ENCODE data around the gene CDH22. TPM values are rescaled to one million over a fixed set of nuclear protein-coding genes. Genes with fewer than 3 reads are reported as not detected.

Gene CDH22
- total and polyA plus RNA-seq, 2 donors (not counting 1 experiment from before 2014, with no cell fraction given) = not detected

DNA sequence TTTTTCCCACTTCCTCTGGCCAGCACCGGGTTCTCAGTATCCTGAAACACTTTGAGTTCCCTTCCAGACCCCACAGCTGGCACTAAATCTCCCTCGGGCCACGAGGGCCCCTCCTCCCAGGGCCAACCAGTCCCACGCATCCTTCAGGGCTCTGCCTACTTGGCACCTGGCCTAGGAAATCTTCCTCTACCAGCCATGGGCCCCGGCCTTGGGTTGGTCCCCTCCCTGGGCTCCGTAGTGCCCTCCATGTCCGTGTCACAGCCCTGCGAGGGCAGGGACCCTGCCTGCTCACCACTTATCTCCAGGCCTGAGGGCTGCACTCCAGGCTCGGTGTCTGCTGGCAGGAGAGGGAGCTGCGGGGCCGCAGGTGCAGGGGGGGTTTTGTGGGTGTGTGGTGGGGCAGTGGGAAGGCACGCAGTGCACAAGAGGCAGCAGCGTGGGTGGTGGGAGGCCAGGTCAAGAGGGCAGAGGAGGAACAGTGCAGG, 48.8 kb upstream of the CDH22 start:
- intact Hi-C loops (cut with micrococcal nuclease) = no loop called here
- Mint-ChIP-seq H3K27ac (peak overlapping the region; percentile 79), H3K4me3 (no peak overlapping the region), H3K27me3 (no peaks in the 10 kb centered on the region), H3K9me3 (ENCODE audit: insufficient read depth) (no peaks in the 10 kb centered on the region), H3K4me1 (peaks cover 52% of the 10 kb centered on the region)
- ATAC-seq (ENCODE audit: low read depth) = no peak
- H3K4me2 ChIP-seq (replicated peaks; ENCODE audit: low read depth, low read length, poor library complexity, severe bottlenecking) = peak overlapping the region; percentile 24
- H3K27me3 ChIP-seq (replicated peaks in 1 of 4; ENCODE audit: control extremely low read depth in 1 of 4, control insufficient read depth in 3 of 4, insufficient read depth in 4 of 4, low read length in 3 of 4) = no peaks in the 10 kb centered on the region
- no peaks in the 10 kb centered on the region for H3K9me3 ChIP-seq (ENCODE audit: control extremely low read depth in 1 of 3, control insufficient read depth in 2 of 3, insufficient read depth in 1 of 3, low read length in 2 of 3)
- 35% methylated on average over 8 of the region's 13 CpGs for WGBS (ENCODE audit: insufficient coverage)
- no peak overlapping the region for H3K4me3 ChIP-seq (ENCODE audit: control extremely low read depth in 1 of 5, extremely low read depth in 1 of 5, insufficient read depth in 1 of 5, low read depth in 2 of 5, low read length in 4 of 5)
- H2AFZ ChIP-seq (ENCODE audit: insufficient read depth, low read depth, low read length, poor library complexity, severe bottlenecking) = no peak overlapping the region
- peaks cover 0 to 22% of the 10 kb centered on the region in 2 experiments for H3K36me3 ChIP-seq (replicated peaks in 1 of 2; ENCODE audit: control extremely low read depth in 1 of 2, control insufficient read depth in 1 of 2, extremely low read depth in 1 of 2, insufficient read depth in 2 of 2, low read length in 1 of 2)
- H3K4me1 ChIP-seq (ENCODE audit: control insufficient read depth in 2 of 2, insufficient read depth in 2 of 2, low read length in 2 of 2) = peaks cover 19 to 48% of the 10 kb centered on the region in 2 donors
- DNase-seq = no peak
- H3K79me2 ChIP-seq (ENCODE audit: control insufficient read depth, insufficient read depth, low read length) = peaks cover 22% of the 10 kb centered on the region
- peak overlapping the region in 1 of 2 donors; percentile 63 for H3K27ac ChIP-seq (ENCODE audit: low read length in 2 of 2)
- ChIA-PET POLR2A (interaction anchor here (1.1 kb wide), 1 partner anchor 49 kb away, joined by 3 read pairs; the partner anchor contains the start of gene ELMO2), CTCF (interaction anchor here (1.0 kb wide), 1 partner anchor 8 kb away, joined by 3 read pairs; no protein-coding TSS in a partner anchor)
- TF ChIP-seq, protein P1, sequence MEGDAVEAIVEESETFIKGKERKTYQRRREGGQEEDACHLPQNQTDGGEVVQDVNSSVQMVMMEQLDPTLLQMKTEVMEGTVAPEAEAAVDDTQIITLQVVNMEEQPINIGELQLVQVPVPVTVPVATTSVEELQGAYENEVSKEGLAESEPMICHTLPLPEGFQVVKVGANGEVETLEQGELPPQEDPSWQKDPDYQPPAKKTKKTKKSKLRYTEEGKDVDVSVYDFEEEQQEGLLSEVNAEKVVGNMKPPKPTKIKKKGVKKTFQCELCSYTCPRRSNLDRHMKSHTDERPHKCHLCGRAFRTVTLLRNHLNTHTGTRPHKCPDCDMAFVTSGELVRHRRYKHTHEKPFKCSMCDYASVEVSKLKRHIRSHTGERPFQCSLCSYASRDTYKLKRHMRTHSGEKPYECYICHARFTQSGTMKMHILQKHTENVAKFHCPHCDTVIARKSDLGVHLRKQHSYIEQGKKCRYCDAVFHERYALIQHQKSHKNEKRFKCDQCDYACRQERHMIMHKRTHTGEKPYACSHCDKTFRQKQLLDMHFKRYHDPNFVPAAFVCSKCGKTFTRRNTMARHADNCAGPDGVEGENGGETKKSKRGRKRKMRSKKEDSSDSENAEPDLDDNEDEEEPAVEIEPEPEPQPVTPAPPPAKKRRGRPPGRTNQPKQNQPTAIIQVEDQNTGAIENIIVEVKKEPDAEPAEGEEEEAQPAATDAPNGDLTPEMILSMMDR (IDR thresholded peaks at IDR 0.05) = no peak
- no peak for TF ChIP-seq EZH2 (IDR thresholded peaks at IDR 0.05; ENCODE audit: borderline replicate concordance, insufficient read depth, low read depth, low read length, poor library complexity, severe bottlenecking)
- peaks cover 52% of the 10 kb centered on the region for H4K20me1 ChIP-seq (ENCODE audit: control insufficient read depth, insufficient read depth, low read length, poor library complexity, severe bottlenecking)
- no peak overlapping the region for H3K9ac ChIP-seq (ENCODE audit: low read length)

DNA sequence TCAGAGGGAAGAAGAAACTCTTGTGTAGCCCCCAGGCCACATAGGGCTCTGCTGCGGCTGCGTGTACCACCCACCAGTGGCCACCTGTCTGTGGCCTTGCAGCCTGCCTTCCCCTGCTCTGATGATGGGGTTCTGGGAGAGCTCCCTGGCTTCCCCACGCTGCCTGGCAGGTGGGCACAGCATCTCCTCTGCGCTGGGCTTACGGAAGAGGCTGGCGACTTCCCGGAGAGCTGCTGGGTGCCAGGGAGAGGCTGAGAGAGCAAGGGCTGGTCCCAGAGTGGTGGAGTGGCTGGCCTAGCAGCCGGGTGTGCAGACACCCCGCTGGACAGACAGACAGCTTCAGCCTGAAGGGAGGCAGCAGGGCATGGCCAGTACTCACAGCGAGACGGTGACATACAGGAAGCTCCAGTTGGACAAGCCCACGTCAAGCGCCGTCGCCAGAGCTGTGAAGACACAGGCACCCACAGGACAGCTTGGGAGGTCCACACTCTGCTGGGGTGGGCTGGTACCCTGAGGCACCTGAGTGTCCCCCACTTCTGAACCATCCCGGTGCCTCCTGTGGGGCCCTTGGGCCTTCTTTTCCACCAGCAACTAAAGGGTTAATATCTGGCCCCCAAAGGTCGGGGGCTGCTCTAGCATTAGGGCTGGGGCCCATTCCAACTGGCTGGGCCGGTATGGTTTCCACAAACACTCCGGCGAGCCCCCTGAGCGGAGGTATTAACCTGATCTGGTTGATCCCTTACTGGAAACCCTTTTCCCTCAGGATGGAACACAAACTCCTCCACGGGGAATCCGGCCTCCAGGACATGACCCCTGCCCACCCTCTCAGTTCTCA, 48.1 kb upstream of the CDH22 start:
- H3K4me3 Mint-ChIP-seq = no peak overlapping the region
- H3K27ac Mint-ChIP-seq = peak overlapping the region; percentile 79
- Histone ChIP-seq H3K36me3 (replicated peaks in 1 of 2; ENCODE audit: control extremely low read depth in 1 of 2, control insufficient read depth in 1 of 2, extremely low read depth in 1 of 2, insufficient read depth in 2 of 2, low read length in 1 of 2) (peaks cover 0 to 16% of the 10 kb centered on the region in 2 experiments), H3K27me3 (replicated peaks in 1 of 4; ENCODE audit: control extremely low read depth in 1 of 4, control insufficient read depth in 3 of 4, insufficient read depth in 4 of 4, low read length in 3 of 4) (no peaks in the 10 kb centered on the region), H3K9me3 (ENCODE audit: control extremely low read depth in 1 of 3, control insufficient read depth in 2 of 3, insufficient read depth in 1 of 3, low read length in 2 of 3) (no peaks in the 10 kb centered on the region), H3K27ac (ENCODE audit: low read length in 2 of 2) (peak overlapping the region in 1 of 2 donors; percentile 63), H3K79me2 (ENCODE audit: control insufficient read depth, insufficient read depth, low read length) (peaks cover 15% of the 10 kb centered on the region), H3K4me2 (replicated peaks; ENCODE audit: low read depth, low read length, poor library complexity, severe bottlenecking) (no peak overlapping the region), H3K4me3 (ENCODE audit: control extremely low read depth in 1 of 5, extremely low read depth in 1 of 5, insufficient read depth in 1 of 5, low read depth in 2 of 5, low read length in 4 of 5) (no peak overlapping the region), H2AFZ (ENCODE audit: insufficient read depth, low read depth, low read length, poor library complexity, severe bottlenecking) (no peak overlapping the region), H4K20me1 (ENCODE audit: control insufficient read depth, insufficient read depth, low read length, poor library complexity, severe bottlenecking) (peaks cover 46% of the 10 kb centered on the region), H3K4me1 (ENCODE audit: control insufficient read depth in 2 of 2, insufficient read depth in 2 of 2, low read length in 2 of 2) (peaks cover 12 to 41% of the 10 kb centered on the region in 2 donors), H3K9ac (ENCODE audit: low read length) (no peak overlapping the region)
- no peaks in the 10 kb centered on the region for H3K9me3 Mint-ChIP-seq (ENCODE audit: insufficient read depth)
- 90% methylated on average over 23 of the region's 23 CpGs for WGBS (ENCODE audit: insufficient coverage)
- ATAC-seq (ENCODE audit: low read depth) = no peak
- CTCF ChIA-PET = interaction anchor here (0.6 kb wide), 1 partner anchor 71 kb away, joined by 3 read pairs; no protein-coding TSS in a partner anchor
- peaks cover 45% of the 10 kb centered on the region for H3K4me1 Mint-ChIP-seq
- no peaks in the 10 kb centered on the region for H3K27me3 Mint-ChIP-seq
- TF ChIP-seq, protein P1 (IDR thresholded peaks at IDR 0.05) = no peak
- no peak for TF ChIP-seq EZH2 (IDR thresholded peaks at IDR 0.05; ENCODE audit: borderline replicate concordance, insufficient read depth, low read depth, low read length, poor library complexity, severe bottlenecking)
- intact Hi-C loops (cut with micrococcal nuclease) = no loop called here
- POLR2A ChIA-PET = interaction anchor here (1.1 kb wide), 1 partner anchor 50 kb away, joined by 3 read pairs; the partner anchor contains the start of gene ELMO2
- no peak for DNase-seq
